Measurements from ENCODE around the gene UMAD1.

GRCh38 chr7:7665031-7665430 lies 24.5 kb downstream of the UMAD1 start:
- no peak for TF ChIP-seq ZNF280B (CRISPR knock-in tag; IDR thresholded peaks at IDR 0.05; ENCODE audit: borderline replicate concordance)
- no peak for TF ChIP-seq POLR2AphosphoS5 (IDR thresholded peaks at IDR 0.05; ENCODE audit: low read depth, low read length)
- TF ChIP-seq CTCF (CRISPR knock-in tag; IDR thresholded peaks at IDR 0.05), result no peak
- TF ChIP-seq ZMYM3 (CRISPR knock-in tag; IDR thresholded peaks at IDR 0.05), result no peak
- TF ChIP-seq EZH2 (conservative IDR thresholded peaks at IDR 0.05; ENCODE audit: low read depth, low read length), result no peak
- no peak for TF ChIP-seq SETDB1 (CRISPR knock-in tag; IDR thresholded peaks at IDR 0.05; ENCODE audit: borderline replicate concordance)
- TF ChIP-seq BATF2 (CRISPR knock-in tag; IDR thresholded peaks at IDR 0.05), result no peak
- TF ChIP-seq GATAD1 (CRISPR knock-in tag; IDR thresholded peaks at IDR 0.05), result no peak
- no peak for TF ChIP-seq GTF2F1 (IDR thresholded peaks at IDR 0.05; ENCODE audit: low read length)
- TF ChIP-seq PRPF4 (IDR thresholded peaks at IDR 0.05; ENCODE audit: low read depth, low read length, poor library complexity, severe bottlenecking), result no peak
- TF ChIP-seq NR2C2 (CRISPR knock-in tag; IDR thresholded peaks at IDR 0.05; ENCODE audit: borderline replicate concordance), result no peak
- no peak for TF ChIP-seq KDM5B (CRISPR knock-in tag; IDR thresholded peaks at IDR 0.05; ENCODE audit: borderline replicate concordance)
- no peak for TF ChIP-seq TARDBP (CRISPR knock-in tag; IDR thresholded peaks at IDR 0.05)
